ENCODE results near the gene CDK18. TPM values are rescaled to one million over a fixed set of nuclear protein-coding genes. Genes with fewer than 3 reads are reported as not detected.

CDK18 gene
- polyA plus RNA-seq, 1 donor (not counting 4 experiments of a cell fraction or from before 2014, with no cell fraction given) = 10.9 TPM

DNA sequence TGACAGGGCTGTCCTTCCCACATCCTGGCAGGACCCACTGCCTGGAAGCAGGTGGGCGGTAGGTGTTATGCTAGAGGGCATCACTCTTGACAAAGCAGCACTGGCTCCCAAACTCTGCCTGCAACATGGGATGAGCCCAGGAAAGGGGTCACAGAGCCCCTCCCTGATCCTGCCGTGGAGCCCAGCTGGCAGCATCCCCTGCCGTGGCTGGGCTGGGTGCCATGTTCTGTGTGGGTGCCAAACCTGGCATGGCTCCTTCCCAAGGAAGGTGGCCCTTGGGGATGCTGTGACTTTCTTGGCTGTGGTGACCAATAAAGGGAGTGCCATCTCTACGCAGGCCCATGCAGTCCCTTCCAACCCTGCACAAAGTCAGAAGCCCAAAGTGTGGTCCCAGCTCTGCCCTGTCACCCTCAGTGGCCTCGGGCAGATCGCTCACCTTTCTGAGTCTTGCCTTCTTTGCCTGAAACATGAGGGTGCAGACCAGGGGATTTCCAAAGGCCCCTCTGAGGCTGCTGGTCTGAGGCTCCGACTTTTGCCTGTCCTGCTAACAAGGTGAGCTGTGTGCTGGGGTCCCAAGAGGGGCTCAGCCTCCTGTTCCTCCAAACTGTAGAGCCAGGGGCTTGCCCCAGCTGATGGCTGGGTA is 6.0 kb downstream of the CDK18 start:
- H4K20me1 ChIP-seq (ENCODE audit: control insufficient read depth, extremely low read depth, insufficient read depth, low read length) = no peaks in the 10 kb centered on the region
- no peak overlapping the region for H2AFZ ChIP-seq (ENCODE audit: control insufficient read depth, low read length)
- no peak for TF ChIP-seq EZH2 (IDR thresholded peaks at IDR 0.05; ENCODE audit: low read length)
- TF ChIP-seq, protein P1, sequence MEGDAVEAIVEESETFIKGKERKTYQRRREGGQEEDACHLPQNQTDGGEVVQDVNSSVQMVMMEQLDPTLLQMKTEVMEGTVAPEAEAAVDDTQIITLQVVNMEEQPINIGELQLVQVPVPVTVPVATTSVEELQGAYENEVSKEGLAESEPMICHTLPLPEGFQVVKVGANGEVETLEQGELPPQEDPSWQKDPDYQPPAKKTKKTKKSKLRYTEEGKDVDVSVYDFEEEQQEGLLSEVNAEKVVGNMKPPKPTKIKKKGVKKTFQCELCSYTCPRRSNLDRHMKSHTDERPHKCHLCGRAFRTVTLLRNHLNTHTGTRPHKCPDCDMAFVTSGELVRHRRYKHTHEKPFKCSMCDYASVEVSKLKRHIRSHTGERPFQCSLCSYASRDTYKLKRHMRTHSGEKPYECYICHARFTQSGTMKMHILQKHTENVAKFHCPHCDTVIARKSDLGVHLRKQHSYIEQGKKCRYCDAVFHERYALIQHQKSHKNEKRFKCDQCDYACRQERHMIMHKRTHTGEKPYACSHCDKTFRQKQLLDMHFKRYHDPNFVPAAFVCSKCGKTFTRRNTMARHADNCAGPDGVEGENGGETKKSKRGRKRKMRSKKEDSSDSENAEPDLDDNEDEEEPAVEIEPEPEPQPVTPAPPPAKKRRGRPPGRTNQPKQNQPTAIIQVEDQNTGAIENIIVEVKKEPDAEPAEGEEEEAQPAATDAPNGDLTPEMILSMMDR (optimal IDR thresholded peaks at IDR 0.05 in 1 of 3, IDR thresholded peaks at IDR 0.05 in 1 of 3, conservative IDR thresholded peaks at IDR 0.05 in 1 of 3; ENCODE audit: extremely low read depth in 1 of 3, insufficient read depth in 2 of 3, low read length in 3 of 3) = no peak
- H3K4me1 ChIP-seq (ENCODE audit: control insufficient read depth, extremely low read depth, insufficient read depth, low read length) = peaks cover 7% of the 10 kb centered on the region
- no peak overlapping the region for H3K4me3 ChIP-seq (ENCODE audit: control insufficient read depth in 2 of 3, extremely low read depth in 1 of 3, insufficient read depth in 2 of 3, low read depth in 1 of 3, low read length in 3 of 3)
- peaks cover 0 to 9% of the 10 kb centered on the region in 2 experiments for H3K36me3 ChIP-seq (ENCODE audit: control insufficient read depth in 2 of 2, extremely low read depth in 1 of 2, insufficient read depth in 2 of 2, low read length in 2 of 2)
- H3K4me2 ChIP-seq (ENCODE audit: control insufficient read depth, extremely low read depth, insufficient read depth, low read depth, low read length) = no peak overlapping the region
- H3K9me3 ChIP-seq (ENCODE audit: control insufficient read depth, low read depth, low read length) = no peaks in the 10 kb centered on the region
- dilution Hi-C loops (cut with MboI; ENCODE audit: extremely low pct_ligation_motif_present, low sequenced_read_pairs) = no loop called here
- FAIRE-seq (no peak), DNase-seq (ENCODE audit: low read depth, low spot score) (no peak)
- no peaks in the 10 kb centered on the region for H3K9me1 ChIP-seq (ENCODE audit: control insufficient read depth, extremely low read depth, insufficient read depth, low read length)
- H3K27ac ChIP-seq (ENCODE audit: control insufficient read depth, insufficient read depth, low read length) = no peak overlapping the region
- peaks cover 15% of the 10 kb centered on the region for H3K79me2 ChIP-seq (ENCODE audit: control insufficient read depth, insufficient read depth, low read length)
- H3K27me3 ChIP-seq (ENCODE audit: control insufficient read depth, extremely low read depth, insufficient read depth, low read length) = no peaks in the 10 kb centered on the region
- H3K9ac ChIP-seq (ENCODE audit: control insufficient read depth, extremely low read depth, insufficient read depth, low read length) = no peak overlapping the region

DNA sequence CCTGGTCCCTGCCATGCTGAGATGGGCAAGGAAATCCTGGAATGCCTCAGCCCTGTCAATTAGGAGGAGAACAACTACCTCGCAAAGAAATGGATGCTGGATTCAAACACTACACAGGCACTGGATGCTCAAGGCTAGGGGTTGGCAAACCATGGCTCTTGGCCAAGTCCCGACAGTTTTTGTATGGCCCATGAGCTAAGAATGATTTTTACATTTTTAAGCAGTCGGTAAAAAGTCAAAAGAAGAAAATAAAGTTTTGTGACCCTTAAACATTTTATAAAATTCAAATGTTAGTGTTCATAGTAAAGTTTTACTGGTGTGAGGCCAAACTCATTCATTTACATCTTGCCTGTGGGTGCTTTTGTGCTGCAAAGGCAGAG is 6.5 kb downstream of the CDK18 start:
- FAIRE-seq (no peak), DNase-seq (ENCODE audit: low read depth, low spot score) (no peak)
- H3K36me3 ChIP-seq (ENCODE audit: control insufficient read depth in 2 of 2, extremely low read depth in 1 of 2, insufficient read depth in 2 of 2, low read length in 2 of 2) = peaks cover 0 to 9% of the 10 kb centered on the region in 2 experiments
- no peak for TF ChIP-seq EZH2 (IDR thresholded peaks at IDR 0.05; ENCODE audit: low read length)
- TF ChIP-seq, protein P1 (optimal IDR thresholded peaks at IDR 0.05 in 1 of 3, IDR thresholded peaks at IDR 0.05 in 1 of 3, conservative IDR thresholded peaks at IDR 0.05 in 1 of 3; ENCODE audit: extremely low read depth in 1 of 3, insufficient read depth in 2 of 3, low read length in 3 of 3) = no peak
- peaks cover 11% of the 10 kb centered on the region for H3K79me2 ChIP-seq (ENCODE audit: control insufficient read depth, insufficient read depth, low read length)
- H3K27ac ChIP-seq (ENCODE audit: control insufficient read depth, insufficient read depth, low read length) = no peak overlapping the region
- no peak overlapping the region for H3K4me3 ChIP-seq (ENCODE audit: control insufficient read depth in 2 of 3, extremely low read depth in 1 of 3, insufficient read depth in 2 of 3, low read depth in 1 of 3, low read length in 3 of 3)
- H3K9me3 ChIP-seq (ENCODE audit: control insufficient read depth, low read depth, low read length) = no peaks in the 10 kb centered on the region
- no peak overlapping the region for H2AFZ ChIP-seq (ENCODE audit: control insufficient read depth, low read length)
- H3K4me1 ChIP-seq (ENCODE audit: control insufficient read depth, extremely low read depth, insufficient read depth, low read length) = peaks cover 2% of the 10 kb centered on the region
- no peak overlapping the region for H3K4me2 ChIP-seq (ENCODE audit: control insufficient read depth, extremely low read depth, insufficient read depth, low read depth, low read length)
- H3K9me1 ChIP-seq (ENCODE audit: control insufficient read depth, extremely low read depth, insufficient read depth, low read length) = no peaks in the 10 kb centered on the region
- H3K9ac ChIP-seq (ENCODE audit: control insufficient read depth, extremely low read depth, insufficient read depth, low read length) = no peak overlapping the region
- dilution Hi-C loops (cut with MboI; ENCODE audit: extremely low pct_ligation_motif_present, low sequenced_read_pairs) = no loop called here
- no peaks in the 10 kb centered on the region for H3K27me3 ChIP-seq (ENCODE audit: control insufficient read depth, extremely low read depth, insufficient read depth, low read length)
- no peaks in the 10 kb centered on the region for H4K20me1 ChIP-seq (ENCODE audit: control insufficient read depth, extremely low read depth, insufficient read depth, low read length)

Measured in keratinocyte (primary cell).